Transverse colon (tissue), 3 donors: ENCODE measurements around the gene RAC2.

Experiments used
- EP300 ChIP-seq: sonication (generic); formaldehyde crosslinking; IDR thresholded peaks from one replicate; pipeline ENCODE4 v1.6.1; 2017; ENCODE audit warnings: antibody characterized with exemption, low read depth
- POLR2A ChIP-seq: fragments of 450-650 bp; IDR thresholded peaks from one replicate; pipeline ENCODE4 v1.6.1; 2016; ENCODE audit warnings: antibody characterized with exemption, mild to moderate bottlenecking, moderate library complexity
- TF ChIP-seq, protein P1 (sequence below), 5 experiments: fragments of 200-600 bp in 3 of 5; fragments of 450-650 bp in 2 of 5; sonication (generic) in 3 of 5; IDR thresholded peaks; 1 replicate in 2 of 5; 2 replicates in 3 of 5; pipeline ENCODE4 v1.5.1; 2016 to 2017; ENCODE audit warnings: antibody characterized with exemption in 5 of 5, inconsistent platforms in 3 of 5, mild to moderate bottlenecking in 2 of 5, moderate library complexity in 1 of 5

GRCh38 chr22:37288521-37288920 lies 44.5 kb upstream of the RAC2 start:
- TF ChIP-seq, protein P1, sequence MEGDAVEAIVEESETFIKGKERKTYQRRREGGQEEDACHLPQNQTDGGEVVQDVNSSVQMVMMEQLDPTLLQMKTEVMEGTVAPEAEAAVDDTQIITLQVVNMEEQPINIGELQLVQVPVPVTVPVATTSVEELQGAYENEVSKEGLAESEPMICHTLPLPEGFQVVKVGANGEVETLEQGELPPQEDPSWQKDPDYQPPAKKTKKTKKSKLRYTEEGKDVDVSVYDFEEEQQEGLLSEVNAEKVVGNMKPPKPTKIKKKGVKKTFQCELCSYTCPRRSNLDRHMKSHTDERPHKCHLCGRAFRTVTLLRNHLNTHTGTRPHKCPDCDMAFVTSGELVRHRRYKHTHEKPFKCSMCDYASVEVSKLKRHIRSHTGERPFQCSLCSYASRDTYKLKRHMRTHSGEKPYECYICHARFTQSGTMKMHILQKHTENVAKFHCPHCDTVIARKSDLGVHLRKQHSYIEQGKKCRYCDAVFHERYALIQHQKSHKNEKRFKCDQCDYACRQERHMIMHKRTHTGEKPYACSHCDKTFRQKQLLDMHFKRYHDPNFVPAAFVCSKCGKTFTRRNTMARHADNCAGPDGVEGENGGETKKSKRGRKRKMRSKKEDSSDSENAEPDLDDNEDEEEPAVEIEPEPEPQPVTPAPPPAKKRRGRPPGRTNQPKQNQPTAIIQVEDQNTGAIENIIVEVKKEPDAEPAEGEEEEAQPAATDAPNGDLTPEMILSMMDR (IDR thresholded peaks at IDR 0.05): no peak
- TF ChIP-seq EP300: no peak
- TF ChIP-seq POLR2A: no peak
